Activated T-cell treated with anti-CD3 and anti-CD28 coated beads, Interleukin-2, amount 50 U/mL, for 1 hour (primary cell): ENCODE data around the gene TNMD.

ENCODE experiments used
- DNase-seq: peaks from one replicate; pipeline ENCODE4 v3.0.0-alpha.2; 2020

Gene TNMD

DNA sequence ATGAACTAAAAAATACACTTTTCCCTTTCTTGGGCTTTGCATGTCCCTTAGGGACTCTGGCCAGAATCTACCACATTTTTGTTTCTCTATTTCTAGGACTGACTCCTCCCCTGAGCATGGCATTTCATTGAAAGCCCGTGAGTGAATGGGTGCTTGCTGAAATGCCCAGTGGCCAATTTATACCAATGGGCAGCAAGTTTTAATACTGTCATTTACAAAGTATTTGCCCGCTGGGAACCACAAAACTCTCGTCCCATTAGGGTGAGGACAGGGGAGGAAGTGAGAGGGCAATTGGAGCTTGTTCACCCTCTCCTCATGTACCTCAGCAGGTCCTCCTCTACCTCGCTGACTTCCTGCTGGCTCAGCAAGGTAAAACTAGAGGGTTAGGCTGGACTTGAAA lies 60.4 kb downstream of the TNMD start:
- DNase-seq, result no peak

GRCh38 chrX:100647095-100647494 lies 62.4 kb downstream of the TNMD start:
- no peak for DNase-seq

DNA sequence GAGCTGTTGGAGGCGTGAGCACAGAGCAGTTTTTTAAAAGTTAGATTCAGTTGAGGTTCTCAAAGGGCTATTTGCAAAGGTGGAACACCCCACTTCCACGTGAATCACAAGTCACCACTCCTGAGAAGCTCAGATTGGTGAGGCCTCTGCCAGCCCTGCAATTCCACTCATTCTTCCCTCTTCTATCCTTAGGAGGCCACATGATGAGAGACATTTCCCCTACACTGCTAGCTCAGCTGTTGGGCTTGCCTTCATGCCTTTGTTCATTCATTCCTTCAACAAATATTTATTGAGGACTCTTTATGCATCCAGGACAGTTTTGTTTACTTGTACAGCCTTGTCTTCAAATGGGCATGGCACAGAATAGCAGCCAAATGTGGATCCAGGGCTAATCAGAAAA lies 63.0 kb downstream of the TNMD start:
- no peak for DNase-seq

- DNase-seq, result no peak
These were observed 64.0 kb downstream of the TNMD start for GRCh38 chrX:100648458-100649417.
